Esophagus muscularis mucosa (tissue), 3 donors: ENCODE measurements around the gene ADISSP.

Experiments used
- CTCF ChIP-seq, 3 experiments: fragments of 200-600 bp in 2 of 3; fragments of 450-650 bp in 1 of 3; sonication (generic) in 2 of 3; IDR thresholded peaks; one replicate each; pipeline ENCODE4 v1.5.1; 2017 to 2019; ENCODE audit warnings: antibody characterized with exemption in 3 of 3, mild to moderate bottlenecking in 2 of 3, moderate library complexity in 1 of 3
- POLR2A ChIP-seq: fragments of 450-650 bp; IDR thresholded peaks from one replicate; pipeline ENCODE4 v1.6.1; 2017; ENCODE audit warnings: antibody characterized with exemption, moderate library complexity, mild to moderate bottlenecking, low read depth
- POLR2AphosphoS5 ChIP-seq, 2 donors: sonication (generic); formaldehyde crosslinking; IDR thresholded peaks; one replicate each; pipeline ENCODE4 v1.6.1; 2017; ENCODE audit warnings: antibody characterized with exemption in 2 of 2

GRCh38 chr20:3747471-3747870 lies 20.1 kb downstream of the ADISSP start:
- TF ChIP-seq CTCF (IDR thresholded peaks at IDR 0.05) (no peak), POLR2A (no peak), POLR2AphosphoS5 (IDR thresholded peaks at IDR 0.05) (no peak)
